ENCODE measurements around the gene MBOAT2. TPM values are rescaled to one million over a fixed set of nuclear protein-coding genes. Genes with fewer than 3 reads are reported as not detected.
A peak's percentile ranks its signal among the peaks of the same experiment; 100 is the strongest.

Gene MBOAT2
- total and polyA plus RNA-seq, 2 experiments from 2014 or later, result 38.2 to 58.3 TPM

DNA sequence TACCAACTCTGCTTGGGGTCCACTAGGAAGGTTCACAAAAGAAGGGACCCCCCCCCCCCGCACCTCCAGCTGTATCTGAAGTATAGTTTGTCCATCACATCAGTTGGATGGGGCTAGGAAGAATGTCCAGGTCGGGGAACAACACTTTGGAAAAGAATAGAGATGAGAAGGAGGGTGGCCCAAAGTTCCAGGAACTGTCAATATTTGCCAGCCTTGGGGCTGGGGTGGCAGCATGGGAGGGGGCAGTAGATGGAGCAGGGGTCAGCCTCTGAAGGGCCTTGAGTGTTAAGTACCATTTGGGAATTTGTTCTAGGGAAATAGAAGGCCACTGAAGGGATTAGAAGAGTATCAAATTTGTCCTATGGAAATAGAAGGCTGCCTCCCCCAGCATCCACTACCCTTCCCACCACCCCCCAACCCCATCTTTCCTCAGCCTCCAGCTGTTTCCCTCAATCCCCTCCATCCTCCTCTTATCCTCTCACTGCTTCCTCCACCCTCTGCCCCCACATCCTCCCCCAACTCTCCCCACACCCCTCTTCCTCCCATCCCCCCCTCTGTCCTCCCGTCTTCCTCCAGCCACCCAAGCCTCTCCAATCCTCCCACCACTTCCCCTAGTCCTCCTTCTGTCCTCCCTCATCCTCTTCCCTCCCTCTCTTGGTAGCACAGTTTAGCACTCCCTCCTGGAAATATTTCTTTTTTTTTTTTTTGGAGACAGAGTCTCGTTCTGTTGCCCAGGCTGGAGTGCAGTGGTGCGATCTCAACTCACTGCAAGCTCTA, 164.1 kb downstream of the MBOAT2 start:
- TF ChIP-seq, protein P1, sequence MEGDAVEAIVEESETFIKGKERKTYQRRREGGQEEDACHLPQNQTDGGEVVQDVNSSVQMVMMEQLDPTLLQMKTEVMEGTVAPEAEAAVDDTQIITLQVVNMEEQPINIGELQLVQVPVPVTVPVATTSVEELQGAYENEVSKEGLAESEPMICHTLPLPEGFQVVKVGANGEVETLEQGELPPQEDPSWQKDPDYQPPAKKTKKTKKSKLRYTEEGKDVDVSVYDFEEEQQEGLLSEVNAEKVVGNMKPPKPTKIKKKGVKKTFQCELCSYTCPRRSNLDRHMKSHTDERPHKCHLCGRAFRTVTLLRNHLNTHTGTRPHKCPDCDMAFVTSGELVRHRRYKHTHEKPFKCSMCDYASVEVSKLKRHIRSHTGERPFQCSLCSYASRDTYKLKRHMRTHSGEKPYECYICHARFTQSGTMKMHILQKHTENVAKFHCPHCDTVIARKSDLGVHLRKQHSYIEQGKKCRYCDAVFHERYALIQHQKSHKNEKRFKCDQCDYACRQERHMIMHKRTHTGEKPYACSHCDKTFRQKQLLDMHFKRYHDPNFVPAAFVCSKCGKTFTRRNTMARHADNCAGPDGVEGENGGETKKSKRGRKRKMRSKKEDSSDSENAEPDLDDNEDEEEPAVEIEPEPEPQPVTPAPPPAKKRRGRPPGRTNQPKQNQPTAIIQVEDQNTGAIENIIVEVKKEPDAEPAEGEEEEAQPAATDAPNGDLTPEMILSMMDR (IDR thresholded peaks at IDR 0.05; ENCODE audit: low read depth, low read length), result no peak
- no peak overlapping the region for H3K4me3 ChIP-seq
- no peak for DNase-seq (ENCODE audit: low read depth in 1 of 2, low spot score in 1 of 2)

DNA sequence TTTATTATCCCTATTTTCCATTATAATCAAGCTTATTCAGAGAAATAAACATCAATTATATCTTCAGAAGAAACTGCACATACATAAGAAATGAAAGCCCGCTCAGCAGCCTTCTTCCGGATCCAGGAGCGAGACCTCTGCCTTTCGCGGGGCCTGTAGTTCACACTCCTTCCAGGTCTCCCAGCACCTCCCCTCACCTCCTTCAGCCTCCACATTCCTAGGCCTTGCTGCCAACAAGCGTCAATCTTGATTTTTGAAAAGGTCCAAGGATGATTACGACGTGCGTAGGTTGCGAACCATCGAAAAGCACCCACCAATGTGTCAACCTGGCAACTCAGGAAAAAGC, 165.7 kb downstream of the MBOAT2 start:
- Histone ChIP-seq H3K36me3 (no peaks in the 10 kb centered on the region), H3K27me3 (no peaks in the 10 kb centered on the region), H3K27ac (no peak overlapping the region), H3K4me3 (peak overlapping the region; percentile 84), H3K9me3 (ENCODE audit: low read depth) (no peaks in the 10 kb centered on the region), H3K4me1 (ENCODE audit: low read depth) (peaks cover 6% of the 10 kb centered on the region)
- TF ChIP-seq, protein P1 (IDR thresholded peaks at IDR 0.05; ENCODE audit: low read depth, low read length), result no peak
- no peak for DNase-seq (ENCODE audit: low read depth in 1 of 2, low spot score in 1 of 2)

More for the DNA sequence above, 164.1 kb downstream of the MBOAT2 start:
- Histone ChIP-seq H3K27me3 (no peaks in the 10 kb centered on the region), H3K27ac (no peak overlapping the region), H3K4me1 (ENCODE audit: low read depth) (peaks cover 6% of the 10 kb centered on the region), H3K36me3 (no peaks in the 10 kb centered on the region), H3K9me3 (ENCODE audit: low read depth) (no peaks in the 10 kb centered on the region)

DNA sequence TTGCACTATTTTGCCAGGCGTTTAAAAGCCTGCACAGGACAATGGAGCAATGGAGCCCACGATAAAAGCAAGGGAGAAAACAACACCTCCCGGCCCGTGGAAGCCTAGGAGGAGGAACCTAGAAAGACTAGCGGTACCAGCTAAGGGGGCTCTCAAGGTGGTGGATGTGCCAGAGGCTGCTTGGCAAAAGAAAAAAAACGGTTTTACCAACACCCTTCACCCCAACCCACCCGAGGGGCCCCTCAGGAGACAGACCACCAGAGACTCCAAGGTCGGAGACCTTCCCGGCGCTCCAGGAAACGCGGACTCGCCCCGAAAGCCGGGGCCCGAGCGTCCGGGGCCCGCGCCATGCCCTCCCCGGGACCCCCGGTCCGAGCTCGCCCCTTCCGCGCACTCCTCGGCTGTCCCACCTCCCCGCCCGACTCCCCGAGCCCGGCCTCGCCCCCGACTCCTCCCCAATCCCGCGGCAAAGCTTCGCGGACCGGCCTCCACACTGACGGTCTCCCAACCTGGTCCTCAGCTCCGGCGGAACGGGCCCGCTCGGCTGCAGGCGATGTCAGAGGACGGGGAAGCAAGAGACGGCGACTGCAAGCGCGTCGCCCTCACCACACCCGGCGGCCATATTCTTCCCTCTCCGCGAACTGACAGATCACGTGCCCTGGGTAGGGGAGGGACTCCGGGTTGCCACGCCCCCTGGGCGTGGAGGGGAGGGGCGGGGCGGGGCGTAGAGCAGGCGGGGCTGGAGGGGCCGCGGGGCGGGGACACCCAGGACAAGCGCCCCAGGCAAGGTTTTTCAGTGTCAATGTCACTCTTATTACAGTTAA, 166.3 kb downstream of the MBOAT2 start, which contains the start of gene KIDINS220:
TSS of gene KIDINS220 (minus strand) at position 643 of the 824 bp plus-strand sequence. CDS start 10,520 bp downstream, outside the sequence.
- Histone ChIP-seq H3K4me3 (peak within 1 kb of the TSS; percentile 84), H3K4me1 (ENCODE audit: low read depth) (peaks cover 6% of the 10 kb centered on the region), H3K9me3 (ENCODE audit: low read depth) (no peaks in the 10 kb centered on the region), H3K27me3 (no peaks in the 10 kb centered on the region), H3K27ac (peak within 1 kb of the TSS; percentile 44), H3K36me3 (no peaks in the 10 kb centered on the region)
- TF ChIP-seq, protein P1 (IDR thresholded peaks at IDR 0.05; ENCODE audit: low read depth, low read length), result no peak
- peak; percentile 88 to 90 for DNase-seq (ENCODE audit: low read depth in 1 of 2, low spot score in 1 of 2)

DNA sequence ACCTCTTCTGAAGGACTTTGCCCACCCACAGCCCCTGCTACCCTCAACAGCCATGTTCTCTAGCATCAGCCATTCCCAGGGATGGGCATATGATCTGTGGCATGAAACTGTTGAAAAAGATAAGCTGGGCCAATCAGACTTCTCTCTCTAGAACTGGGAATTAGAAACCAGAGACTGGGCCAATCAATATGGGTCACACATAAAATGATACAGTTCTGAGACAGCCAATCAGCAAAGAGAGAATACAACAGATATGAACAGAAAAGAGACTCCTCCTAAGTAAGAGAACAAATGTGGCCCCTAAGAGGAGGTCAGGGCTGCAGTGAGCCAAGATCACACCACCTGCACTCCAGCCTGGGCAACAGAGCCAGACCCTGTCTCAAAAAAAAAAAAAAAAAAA, 168.2 kb downstream of the MBOAT2 start:
- no peak overlapping the region for H3K4me3 ChIP-seq
- H3K27ac ChIP-seq, result no peak overlapping the region
- no peak for DNase-seq (ENCODE audit: low read depth in 1 of 2, low spot score in 1 of 2)
- peaks cover 17% of the 10 kb centered on the region for H3K4me1 ChIP-seq (ENCODE audit: low read depth)
- no peaks in the 10 kb centered on the region for H3K27me3 ChIP-seq
- TF ChIP-seq, protein P1 (IDR thresholded peaks at IDR 0.05; ENCODE audit: low read depth, low read length), result no peak
- no peaks in the 10 kb centered on the region for H3K9me3 ChIP-seq (ENCODE audit: low read depth)
- H3K36me3 ChIP-seq, result no peaks in the 10 kb centered on the region

DNA sequence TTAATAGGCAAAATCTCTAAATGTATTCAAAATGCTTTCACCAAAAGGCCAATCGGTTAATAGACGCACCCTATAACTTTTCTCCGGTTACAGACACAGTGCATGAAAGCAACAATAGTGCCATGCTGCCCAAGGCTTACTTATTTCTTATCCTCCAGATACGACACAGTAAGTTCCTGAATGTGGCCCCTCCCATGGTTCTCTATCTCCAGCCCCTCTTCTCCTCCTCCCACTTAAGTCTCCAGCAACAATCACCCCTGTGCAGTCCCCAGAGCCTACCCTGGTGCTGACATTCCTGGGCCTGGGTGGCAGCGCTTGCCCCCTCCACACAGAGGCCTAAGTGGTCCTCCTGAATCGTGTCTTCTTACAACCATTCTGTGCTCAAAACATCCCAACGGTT, 169.6 kb downstream of the MBOAT2 start:
- Histone ChIP-seq H3K27ac (no peak overlapping the region), H3K36me3 (no peaks in the 10 kb centered on the region), H3K27me3 (no peaks in the 10 kb centered on the region), H3K4me3 (no peak overlapping the region), H3K9me3 (ENCODE audit: low read depth) (no peaks in the 10 kb centered on the region), H3K4me1 (ENCODE audit: low read depth) (peaks cover 24% of the 10 kb centered on the region)
- TF ChIP-seq, protein P1 (IDR thresholded peaks at IDR 0.05; ENCODE audit: low read depth, low read length), result no peak
- no peak for DNase-seq (ENCODE audit: low read depth in 1 of 2, low spot score in 1 of 2)

Measured in cardiac muscle cell (in vitro differentiated cells and primary cell).